ENCODE measurements around the gene PLIN3. TPM values are rescaled to one million over a fixed set of nuclear protein-coding genes. Genes with fewer than 3 reads are reported as not detected.
"Not testable (repeated sequence)": the region's sequence is repeated elsewhere in the genome, so short reads cannot be mapped to it uniquely, and the experiment has no call there.

Gene PLIN3
- total and polyA plus RNA-seq, 9 of the 15 experiments (the other 6 are each of a cell fraction or from before 2014, with no cell fraction given) = 7.5 to 75.6 (median 43.1) TPM

DNA sequence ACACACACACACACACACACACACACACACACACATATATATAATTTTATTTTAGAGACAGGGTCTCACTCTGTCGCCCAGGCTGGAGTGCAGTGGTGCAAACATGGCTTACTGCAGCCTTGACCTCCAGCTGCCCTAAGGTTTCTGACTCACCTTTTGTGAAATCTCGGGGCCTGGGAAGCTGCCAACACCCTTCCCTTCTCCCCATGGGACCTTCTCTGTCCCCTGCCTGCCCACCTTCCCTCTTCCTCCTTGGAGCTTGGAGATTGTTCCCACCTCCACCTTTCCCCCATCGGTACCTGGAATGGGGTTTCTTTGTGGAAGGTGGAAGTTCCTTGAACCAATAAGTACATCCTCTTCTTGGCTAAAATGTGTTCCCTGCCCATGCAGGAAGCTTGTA lies 28.9 kb upstream of the PLIN3 start:
- CTCF ChIA-PET (ENCODE audit: low intra/inter-chr PET ratio) = no interaction called here
- in situ Hi-C loops (cut with MboI) (no loop called here), intact Hi-C loops (cut with micrococcal nuclease) (no loop called here)
- TF ChIP-seq L3MBTL2 (IDR thresholded peaks at IDR 0.05) (no peak), NFIC (IDR thresholded peaks at IDR 0.05) (peak; percentile 40; the same call in 1 of the 2 replicates)
- no peaks in the 10 kb centered on the region for H3K79me2 ChIP-seq (ENCODE audit: control insufficient read depth, insufficient read depth, low read length)
- no peaks in the 10 kb centered on the region for H3K9me3 ChIP-seq (replicated peaks; ENCODE audit: control insufficient read depth, insufficient read depth, low read depth, low read length)
- no peak overlapping the region for H3K4me3 ChIP-seq
- no peaks in the 10 kb centered on the region for H3K9me1 ChIP-seq (ENCODE audit: control insufficient read depth, insufficient read depth, low read length)
- no peak overlapping the region for H2AFZ ChIP-seq (ENCODE audit: low read depth, low read length)
- FAIRE-seq (no peak), ATAC-seq (no peak), DNase-seq (ENCODE audit: extremely low read depth in 1 of 4, low spot score in 3 of 4) (no peak)
- no peaks in the 10 kb centered on the region for H4K20me1 ChIP-seq (replicated peaks; ENCODE audit: control insufficient read depth, insufficient read depth, low read length)
- peaks cover 1 to 3% of the 10 kb centered on the region in 2 experiments; a peak in 3 of 5 replicates for H3K27me3 ChIP-seq (ENCODE audit: control insufficient read depth in 2 of 2, insufficient read depth in 2 of 2, low read length in 2 of 2)
- BruUV-seq (replicated peaks) = no TSS peak
- no peak overlapping the region for H3K4me2 ChIP-seq (ENCODE audit: insufficient read depth, low read length)
- no peaks in the 10 kb centered on the region; a peak in 1 of 5 replicates for H3K4me1 ChIP-seq (replicated peaks in 1 of 2; ENCODE audit: control insufficient read depth in 2 of 2, insufficient read depth in 2 of 2, low read length in 2 of 2)
- H3K9ac ChIP-seq (ENCODE audit: insufficient read depth in 1 of 2, low read depth in 2 of 2, low read length in 2 of 2) = no peak overlapping the region
- H3K36me3 ChIP-seq (ENCODE audit: control insufficient read depth, insufficient read depth, low read length) = no peaks in the 10 kb centered on the region
- H3K27ac ChIP-seq (ENCODE audit: extremely low read depth, low read depth, low read length) = no peak overlapping the region
- 31% methylated on average over 3 of the region's 3 CpGs for WGBS (ENCODE audit: insufficient coverage, low coverage, missing lambda C conversion rate)
- POLR2A ChIA-PET = interaction anchor here (0.6 kb wide), 1 partner anchor 51 kb away, joined by 4 read pairs; no protein-coding TSS in a partner anchor

DNA sequence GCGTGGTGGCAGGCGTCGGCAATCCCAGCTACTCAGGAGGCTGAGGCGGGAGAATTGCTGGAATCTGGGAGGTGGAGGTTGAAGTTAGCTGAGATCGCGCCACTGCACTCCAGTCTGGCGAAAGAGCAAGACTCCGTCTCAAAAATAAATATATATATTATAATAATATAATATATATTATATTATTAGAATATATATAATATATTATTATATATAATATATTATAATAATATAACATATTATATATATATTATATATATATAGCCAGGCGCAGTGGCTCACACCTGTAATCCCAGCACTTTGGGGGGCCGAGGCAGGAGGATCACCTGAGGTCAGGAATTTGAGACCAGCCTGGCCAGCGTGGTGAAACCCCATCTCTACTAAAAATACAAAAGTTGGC lies 25.5 kb upstream of the PLIN3 start:
- ATAC-seq; in situ Hi-C loops (cut with MboI); H3K27ac ChIP-seq (ENCODE audit: extremely low read depth, low read depth, low read length); H3K4me1 ChIP-seq (replicated peaks in 1 of 2; ENCODE audit: control insufficient read depth in 2 of 2, insufficient read depth in 2 of 2, low read length in 2 of 2); intact Hi-C loops (cut with micrococcal nuclease); H3K9ac ChIP-seq (ENCODE audit: insufficient read depth in 1 of 2, low read depth in 2 of 2, low read length in 2 of 2); FAIRE-seq; H2AFZ ChIP-seq (ENCODE audit: low read depth, low read length); CTCF ChIA-PET (ENCODE audit: low intra/inter-chr PET ratio); H3K4me3 ChIP-seq; H3K79me2 ChIP-seq (ENCODE audit: control insufficient read depth, insufficient read depth, low read length); DNase-seq (ENCODE audit: extremely low read depth in 1 of 4, low spot score in 3 of 4); H3K9me1 ChIP-seq (ENCODE audit: control insufficient read depth, insufficient read depth, low read length); H3K4me2 ChIP-seq (ENCODE audit: insufficient read depth, low read length); BruUV-seq (replicated peaks); H4K20me1 ChIP-seq (replicated peaks; ENCODE audit: control insufficient read depth, insufficient read depth, low read length); H3K9me3 ChIP-seq (replicated peaks; ENCODE audit: control insufficient read depth, insufficient read depth, low read depth, low read length); H3K36me3 ChIP-seq (ENCODE audit: control insufficient read depth, insufficient read depth, low read length): not testable (repeated sequence)
- H3K27me3 ChIP-seq (ENCODE audit: control insufficient read depth in 2 of 2, insufficient read depth in 2 of 2, low read length in 2 of 2) = peaks cover 7 to 13% of the 10 kb centered on the region in 2 experiments; a peak in 3 of 5 replicates
- WGBS (ENCODE audit: insufficient coverage, low coverage, missing lambda C conversion rate) = 58% methylated on average over 11 of the region's 11 CpGs
- POLR2A ChIA-PET = interaction anchor here (0.6 kb wide), 1 partner anchor 77 kb away, joined by 3 read pairs; no protein-coding TSS in a partner anchor

All from K562 (cell line).